Skeletal muscle tissue (tissue), 4 donors: ENCODE results near the gene NCOA3. TPM values are rescaled to one million over a fixed set of nuclear protein-coding genes. Genes with fewer than 3 reads are reported as not detected.

Experiments used
- H3K27ac ChIP-seq: one replicate; pipeline ENCODE4 v1.7.0; 2013; ENCODE audit warnings: mild to moderate bottlenecking, low read depth, low read length, inconsistent platforms
- H3K27me3 ChIP-seq, 3 donors: one replicate each; pipeline ENCODE4 v1.7.0; 2013; ENCODE audit warnings: low read length in 3 of 3; ENCODE audit not compliant: control insufficient read depth in 3 of 3, insufficient read depth in 3 of 3
- H3K36me3 ChIP-seq, 3 donors: one replicate each; pipeline ENCODE4 v1.7.0; 2013; ENCODE audit warnings: low read length in 3 of 3; ENCODE audit not compliant: control insufficient read depth in 3 of 3, insufficient read depth in 3 of 3
- H3K4me1 ChIP-seq, 3 donors: one replicate each; pipeline ENCODE4 v1.7.0; 2013; ENCODE audit warnings: low read length in 3 of 3, mild to moderate bottlenecking in 3 of 3; ENCODE audit not compliant: control insufficient read depth in 3 of 3, insufficient read depth in 3 of 3
- H3K4me3 ChIP-seq, 3 donors: one replicate each; pipeline ENCODE4 v1.7.0; 2013; ENCODE audit warnings: low read length in 3 of 3
- H3K9ac ChIP-seq, 3 donors: one replicate each; pipeline ENCODE4 v1.7.0; 2013; ENCODE audit warnings: low read length in 3 of 3, mild to moderate bottlenecking in 3 of 3, moderate library complexity in 2 of 3, low read depth in 1 of 3
- H3K9me3 ChIP-seq, 3 donors: one replicate each; pipeline ENCODE4 v1.7.0; 2013; ENCODE audit warnings: low read length in 3 of 3; ENCODE audit not compliant: control insufficient read depth in 3 of 3
- total RNA-seq: library from RNA; depleted of rRNA; stranded (reverse); fragments of >200 nt; gene quantifications from one replicate; pipeline ENCODE4 v1.2.3, GENCODE V29; 2014
- donor health status: Osteomylitis.

NCOA3 gene
- total RNA-seq, 1 donor from 2014 or later: 25.6 TPM

GRCh38 chr20:47672886-47673670 is 171.4 kb downstream of the NCOA3 start:
- peaks cover 0 to 14% (median 3%) of the 10 kb centered on the region in 3 donors for H3K36me3 ChIP-seq
- H3K4me1 ChIP-seq: no peaks in the 10 kb centered on the region
- no peaks in the 10 kb centered on the region for H3K27me3 ChIP-seq

GRCh38 chr20:47673671-47673955 is 171.9 kb downstream of the NCOA3 start:
- no peaks in the 10 kb centered on the region for H3K27me3 ChIP-seq
- no peaks in the 10 kb centered on the region for H3K4me1 ChIP-seq
- H3K4me3 ChIP-seq: no peak overlapping the region
- H3K27ac ChIP-seq: no peak overlapping the region
- H3K9me3 ChIP-seq: no peaks in the 10 kb centered on the region
- H3K9ac ChIP-seq: no peak overlapping the region
- H3K36me3 ChIP-seq: peaks cover 2 to 13% (median 3%) of the 10 kb centered on the region in 3 donors

More at GRCh38 chr20:47672886-47673670, 171.4 kb downstream of the NCOA3 start:
- no peak overlapping the region for H3K9ac ChIP-seq
- H3K4me3 ChIP-seq: no peak overlapping the region
- no peak overlapping the region for H3K27ac ChIP-seq
- H3K9me3 ChIP-seq: no peaks in the 10 kb centered on the region

GRCh38 chr20:47674145-47674544 is 172.5 kb downstream of the NCOA3 start:
- Histone ChIP-seq H3K4me3 (no peak overlapping the region), H3K36me3 (peaks cover 2 to 9% (median 3%) of the 10 kb centered on the region in 3 donors), H3K9ac (no peak overlapping the region), H3K9me3 (no peaks in the 10 kb centered on the region), H3K27ac (no peak overlapping the region), H3K27me3 (no peaks in the 10 kb centered on the region), H3K4me1 (no peaks in the 10 kb centered on the region)

- Histone ChIP-seq H3K4me1 (no peaks in the 10 kb centered on the region), H3K36me3 (peaks cover 2 to 9% (median 3%) of the 10 kb centered on the region in 3 donors), H3K27me3 (no peaks in the 10 kb centered on the region), H3K27ac (no peak overlapping the region), H3K4me3 (no peak overlapping the region), H3K9me3 (no peaks in the 10 kb centered on the region), H3K9ac (no peak overlapping the region)
These were observed 173.0 kb downstream of the NCOA3 start for GRCh38 chr20:47674686-47675085.

GRCh38 chr20:47675190-47676142 is 173.8 kb downstream of the NCOA3 start:
- H3K27me3 ChIP-seq: no peaks in the 10 kb centered on the region
- no peaks in the 10 kb centered on the region for H3K9me3 ChIP-seq
- no peak overlapping the region for H3K27ac ChIP-seq
- no peak overlapping the region for H3K4me3 ChIP-seq
- no peaks in the 10 kb centered on the region for H3K4me1 ChIP-seq
- H3K9ac ChIP-seq: no peak overlapping the region
- H3K36me3 ChIP-seq: peaks cover 2 to 9% (median 3%) of the 10 kb centered on the region in 3 donors

GRCh38 chr20:47676219-47676721 is 174.6 kb downstream of the NCOA3 start:
- no peaks in the 10 kb centered on the region for H3K9me3 ChIP-seq
- no peaks in the 10 kb centered on the region for H3K4me1 ChIP-seq
- H3K9ac ChIP-seq: no peak overlapping the region
- no peak overlapping the region for H3K27ac ChIP-seq
- H3K4me3 ChIP-seq: no peak overlapping the region
- peaks cover 3 to 9% (median 3%) of the 10 kb centered on the region in 3 donors for H3K36me3 ChIP-seq
- H3K27me3 ChIP-seq: no peaks in the 10 kb centered on the region

GRCh38 chr20:47676912-47677634 is 175.4 kb downstream of the NCOA3 start:
- Histone ChIP-seq H3K36me3 (peaks cover 3 to 9% (median 3%) of the 10 kb centered on the region in 3 donors), H3K4me1 (peaks cover 0 to 4% (median 2%) of the 10 kb centered on the region in 3 donors), H3K27me3 (no peaks in the 10 kb centered on the region), H3K4me3 (no peak overlapping the region), H3K9ac (no peak overlapping the region), H3K9me3 (no peaks in the 10 kb centered on the region), H3K27ac (no peak overlapping the region)

GRCh38 chr20:47677635-47678453 is 176.2 kb downstream of the NCOA3 start:
- Histone ChIP-seq H3K4me1 (peaks cover 5 to 11% (median 10%) of the 10 kb centered on the region in 3 donors), H3K36me3 (peaks cover 3 to 9% (median 3%) of the 10 kb centered on the region in 3 donors), H3K9ac (no peak overlapping the region), H3K4me3 (no peak overlapping the region), H3K27me3 (peaks cover 0 to 4% (median 0%) of the 10 kb centered on the region in 3 donors), H3K27ac (no peak overlapping the region), H3K9me3 (no peaks in the 10 kb centered on the region)

GRCh38 chr20:47678536-47678935 is 176.8 kb downstream of the NCOA3 start:
- Histone ChIP-seq H3K9ac (no peak overlapping the region), H3K4me1 (peaks cover 5 to 11% (median 11%) of the 10 kb centered on the region in 3 donors), H3K9me3 (no peaks in the 10 kb centered on the region), H3K4me3 (no peak overlapping the region), H3K27me3 (peaks cover 0 to 4% (median 0%) of the 10 kb centered on the region in 3 donors), H3K36me3 (peaks cover 0 to 5% (median 3%) of the 10 kb centered on the region in 3 donors), H3K27ac (no peak overlapping the region)
